Loucy (cell line): Measurements from ENCODE around the gene BMP4.

Experiments
- EZH2phosphoT487 ChIP-seq: fragments of 200-600 bp; IDR thresholded peaks from 2 replicates; pipeline ENCODE4 v1.6.1; 2018; ENCODE audit warnings: antibody characterized with exemption, mild to moderate bottlenecking, moderate library complexity, borderline replicate concordance
- TF ChIP-seq, protein P1 (sequence below): fragments of 200-600 bp; sonication (generic); conservative IDR thresholded peaks from 2 replicates; pipeline ENCODE4 v1.5.1; 2014; ENCODE audit warnings: mild to moderate bottlenecking, antibody characterized with exemption, low read length

DNA sequence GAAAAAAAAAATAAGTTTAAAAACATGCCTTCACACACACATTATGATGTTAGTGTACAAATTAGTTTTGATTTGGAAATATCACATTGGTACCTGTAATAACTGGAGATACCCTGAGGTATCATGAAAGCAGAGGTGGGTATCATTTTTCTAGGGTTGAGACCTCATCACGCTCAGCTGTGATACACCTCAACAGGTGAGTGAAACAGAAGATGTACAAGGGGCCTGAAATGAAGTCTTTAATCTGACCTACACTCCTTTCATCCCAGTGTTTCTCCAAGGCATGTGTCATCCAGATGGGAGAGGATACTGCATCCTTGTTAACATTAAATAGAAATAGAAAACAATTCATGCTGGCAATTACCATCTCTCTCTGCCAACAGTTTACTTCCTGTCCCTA, 7.4 kb downstream of the BMP4 start:
- TF ChIP-seq, protein P1, sequence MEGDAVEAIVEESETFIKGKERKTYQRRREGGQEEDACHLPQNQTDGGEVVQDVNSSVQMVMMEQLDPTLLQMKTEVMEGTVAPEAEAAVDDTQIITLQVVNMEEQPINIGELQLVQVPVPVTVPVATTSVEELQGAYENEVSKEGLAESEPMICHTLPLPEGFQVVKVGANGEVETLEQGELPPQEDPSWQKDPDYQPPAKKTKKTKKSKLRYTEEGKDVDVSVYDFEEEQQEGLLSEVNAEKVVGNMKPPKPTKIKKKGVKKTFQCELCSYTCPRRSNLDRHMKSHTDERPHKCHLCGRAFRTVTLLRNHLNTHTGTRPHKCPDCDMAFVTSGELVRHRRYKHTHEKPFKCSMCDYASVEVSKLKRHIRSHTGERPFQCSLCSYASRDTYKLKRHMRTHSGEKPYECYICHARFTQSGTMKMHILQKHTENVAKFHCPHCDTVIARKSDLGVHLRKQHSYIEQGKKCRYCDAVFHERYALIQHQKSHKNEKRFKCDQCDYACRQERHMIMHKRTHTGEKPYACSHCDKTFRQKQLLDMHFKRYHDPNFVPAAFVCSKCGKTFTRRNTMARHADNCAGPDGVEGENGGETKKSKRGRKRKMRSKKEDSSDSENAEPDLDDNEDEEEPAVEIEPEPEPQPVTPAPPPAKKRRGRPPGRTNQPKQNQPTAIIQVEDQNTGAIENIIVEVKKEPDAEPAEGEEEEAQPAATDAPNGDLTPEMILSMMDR = no peak
- no peak for TF ChIP-seq EZH2phosphoT487
